HG03196 (cell line): ENCODE data around the gene EXOSC3.
"Not testable (repeated sequence)": the region's sequence is repeated elsewhere in the genome, so short reads cannot be mapped to it uniquely, and the experiment has no call there.

Source experiments
- ATAC-seq: cut with Tn5 transposase; IDR thresholded peaks from one replicate; pipeline ENCODE4 v1.9.1; 2021; ENCODE audit not compliant: unreplicated experiment

EXOSC3 gene

GRCh38 chr9:37776328-37776727, 8.5 kb downstream of the EXOSC3 start:
- no peak for ATAC-seq

GRCh38 chr9:37775216-37775919, 9.5 kb downstream of the EXOSC3 start:
- no peak for ATAC-seq

GRCh38 chr9:37769995-37770394, 14.9 kb downstream of the EXOSC3 start:
- no peak for ATAC-seq

GRCh38 chr9:37769306-37769705, 15.6 kb downstream of the EXOSC3 start:
- no peak for ATAC-seq

- not testable (repeated sequence) for ATAC-seq
These were observed 19.6 kb downstream of the EXOSC3 start for GRCh38 chr9:37765263-37765662.

GRCh38 chr9:37761511-37761910, 23.4 kb downstream of the EXOSC3 start:
- ATAC-seq: no peak

- ATAC-seq: no peak
These were observed 24.3 kb downstream of the EXOSC3 start for GRCh38 chr9:37760416-37761161.

GRCh38 chr9:37758747-37759146, 26.1 kb downstream of the EXOSC3 start:
- ATAC-seq: no peak

GRCh38 chr9:37753489-37754190, 31.2 kb downstream of the EXOSC3 start, which contains the start of gene TRMT10B:
Gene TRMT10B (plus strand): TSS chr9:37753805. CDS start chr9:37761932, 8,127 bp downstream.
- ATAC-seq: peak; percentile 75

GRCh38 chr9:37752642-37753488, 32.0 kb downstream of the EXOSC3 start:
- no peak for ATAC-seq

GRCh38 chr9:37752112-37752511, 32.8 kb downstream of the EXOSC3 start:
- not testable (repeated sequence) for ATAC-seq

- not testable (repeated sequence) for ATAC-seq
These were observed 33.2 kb downstream of the EXOSC3 start for GRCh38 chr9:37751704-37752103.

- no peak for ATAC-seq
These were observed 33.7 kb downstream of the EXOSC3 start for GRCh38 chr9:37751186-37751585.

GRCh38 chr9:37749129-37749528, 35.7 kb downstream of the EXOSC3 start:
- ATAC-seq: no peak

- ATAC-seq: no peak
These were observed 37.6 kb downstream of the EXOSC3 start for GRCh38 chr9:37747271-37747753.

GRCh38 chr9:37746448-37747270, 38.2 kb downstream of the EXOSC3 start:
- no peak for ATAC-seq

- no peak for ATAC-seq
These were observed 38.9 kb downstream of the EXOSC3 start for GRCh38 chr9:37745970-37746369.

GRCh38 chr9:37740631-37741328, 44.1 kb downstream of the EXOSC3 start:
- ATAC-seq: no peak

- ATAC-seq: no peak
These were observed 44.7 kb downstream of the EXOSC3 start for GRCh38 chr9:37740128-37740527.
